K562 (cell line): ENCODE results near the gene DXO. TPM values are rescaled to one million over a fixed set of nuclear protein-coding genes. Genes with fewer than 3 reads are reported as not detected.

ENCODE experiments used
- ARID3A ChIP-seq: IDR thresholded peaks from 2 replicates; pipeline ENCODE4 v1.6.1; 2012; ENCODE audit warnings: low read depth, low read length, improper control_type of control experiment, borderline replicate concordance
- CBX8 ChIP-seq: fragments of 200-600 bp; sonication (generic); IDR thresholded peaks from 2 replicates; pipeline ENCODE4 v1.6.1; 2012; ENCODE audit warnings: borderline replicate concordance, mixed run types, low read depth, mild to moderate bottlenecking, moderate library complexity, mixed read lengths, low read length, control low read depth, inconsistent platforms; ENCODE audit not compliant: poor library complexity, severe bottlenecking; ENCODE audit errors: extremely low read depth
- CHCHD3 ChIP-seq: fragments of 250-450 bp; sonication (Bioruptor Pico); IDR thresholded peaks from 2 replicates; pipeline ENCODE4 v2.1.2; 2022; ENCODE audit warnings: mild to moderate bottlenecking
- GATAD2A ChIP-seq: fragments of 450-650 bp; IDR thresholded peaks from 2 replicates; pipeline ENCODE4 v1.6.1; 2017
- HNRNPUL1 ChIP-seq: fragments of 200-400 bp; formaldehyde crosslinking; IDR thresholded peaks from 2 replicates; pipeline ENCODE4 v1.6.1; 2017; ENCODE audit warnings: low read length
- KLF13 ChIP-seq: fragments of 450-650 bp; IDR thresholded peaks from 2 replicates; pipeline ENCODE4 v1.6.1; 2016; ENCODE audit warnings: missing genetic modification characterization, low read depth, mild to moderate bottlenecking, missing compliant biosample characterization, moderate library complexity, borderline replicate concordance
- MBD2 ChIP-seq: sonication (generic); IDR thresholded peaks from 2 replicates; pipeline ENCODE4 v1.6.1; 2016; ENCODE audit warnings: low read depth, borderline replicate concordance
- MXD1 ChIP-seq: fragments of 250-450 bp; sonication (Bioruptor Pico); IDR thresholded peaks from 2 replicates; pipeline ENCODE4 v1.8.0; 2021; ENCODE audit warnings: borderline replicate concordance, mild to moderate bottlenecking, moderate library complexity; ENCODE audit not compliant: poor library complexity, severe bottlenecking
- PKNOX1 ChIP-seq: fragments of 450-650 bp; IDR thresholded peaks from 2 replicates; pipeline ENCODE4 v1.6.1; 2016
- RBFOX2 ChIP-seq: fragments of 200-400 bp; formaldehyde crosslinking; IDR thresholded peaks from 2 replicates; pipeline ENCODE4 v1.6.1; 2017; ENCODE audit warnings: low read depth, mild to moderate bottlenecking, low read length, moderate library complexity
- SIRT6 ChIP-seq: IDR thresholded peaks from one replicate; pipeline ENCODE4 v1.6.1; 2012; ENCODE audit warnings: low read depth, mild to moderate bottlenecking, control low read depth, inconsistent platforms, low read length, moderate library complexity
- SMAD2 ChIP-seq: fragments of 150-350 bp; IDR thresholded peaks from 2 replicates; pipeline ENCODE4 v1.6.1; 2014; ENCODE audit warnings: low read depth, mild to moderate bottlenecking, low read length
- TAF15 ChIP-seq: fragments of 200-400 bp; formaldehyde crosslinking; IDR thresholded peaks from 2 replicates; pipeline ENCODE4 v1.6.1; 2017; ENCODE audit warnings: mild to moderate bottlenecking, low read depth, low read length, moderate library complexity
- TSC22D4 ChIP-seq: fragments of 450-650 bp; IDR thresholded peaks from 2 replicates; pipeline ENCODE4 v1.6.1; 2016; ENCODE audit warnings: missing genetic modification characterization, missing biosample characterization, control low read depth
- ZFP91 ChIP-seq: sonication (generic); formaldehyde crosslinking; IDR thresholded peaks from 2 replicates; pipeline ENCODE4 v1.8.0; 2022; ENCODE audit warnings: mild to moderate bottlenecking, missing genetic modification reagents
- ZNF347 ChIP-seq: fragments of 450-650 bp; formaldehyde crosslinking; IDR thresholded peaks from 2 replicates; pipeline ENCODE4 v1.4.0; 2020; ENCODE audit warnings: low read depth, mild to moderate bottlenecking, moderate library complexity
- ZSCAN29 ChIP-seq: fragments of 450-650 bp; IDR thresholded peaks from 2 replicates; pipeline ENCODE4 v1.6.1; 2017
- polyA plus RNA-seq, 8 experiments: library from polyadenylated mRNA; depleted of rRNA in 4 of 8; stranded (reverse) in 5 of 8; unstranded in 3 of 8; fragments of >200 nt; fragmentation: Nextera tagmentation in 2 of 8; fragmentation: Illumina TruSeq in 1 of 8; extraction: Ambion mirVana in 2 of 8; extraction: Trizol in 1 of 8; gene quantifications; 2 replicates each; pipeline versions ENCODE4 v1.2.1 to v1.2.3, GENCODE V29; 2011 to 2014; ENCODE audit warnings: inconsistent platforms in 1 of 8, missing spikeins in 1 of 8
- total RNA-seq, 7 experiments: library from RNA; depleted of rRNA in 6 of 7; stranded (reverse); fragments of >200 nt in 6 of 7; fragmentation: Illumina TruSeq in 2 of 7; extraction: Trizol in 2 of 7; gene quantifications; 2 replicates each; pipeline versions ENCODE4 v1.2.1 to v1.2.3, GENCODE V29; 2011 to 2021; ENCODE audit warnings: low replicate concordance in 1 of 7
- TF ChIP-seq, protein P1 (sequence below): sonication (generic); IDR thresholded peaks from 2 replicates; pipeline ENCODE4 v1.6.1; 2016
- TF ChIP-seq, protein P2 (sequence below), 3 experiments: IDR thresholded peaks in 2 of 3; conservative IDR thresholded peaks in 1 of 3; 2 replicates each; pipeline ENCODE4 v1.5.1; 2011 to 2012; ENCODE audit warnings: low read length in 3 of 3, mild to moderate bottlenecking in 3 of 3, control low read depth in 2 of 3, improper control_type of control experiment in 1 of 3, inconsistent platforms in 1 of 3, low read depth in 1 of 3, mixed read lengths in 1 of 3, moderate library complexity in 1 of 3; ENCODE audit not compliant: insufficient read depth in 2 of 3

Gene DXO
- total and polyA plus RNA-seq, 9 of the 15 experiments (the other 6 are each of a cell fraction or from before 2014, with no cell fraction given), result 6.4 to 35.1 (median 19.4) TPM

GRCh38 chr6:31971993-31972708, at the start of gene DXO (continued):
- TF ChIP-seq GATAD2A, result no peak
- peak; percentile 83; the same call in 1 of the 2 replicates for TF ChIP-seq PKNOX1
- TF ChIP-seq CHCHD3 (CRISPR knock-in tag), result peak; percentile 12; the same call in 1 of the 2 replicates
- TF ChIP-seq HNRNPUL1, result no peak
- peak; percentile 80 for TF ChIP-seq ZFP91 (CRISPR knock-in tag)
- TF ChIP-seq MXD1, result no peak
- no peak for TF ChIP-seq CBX8
- TF ChIP-seq ARID3A, result no peak
- TF ChIP-seq, protein P1, sequence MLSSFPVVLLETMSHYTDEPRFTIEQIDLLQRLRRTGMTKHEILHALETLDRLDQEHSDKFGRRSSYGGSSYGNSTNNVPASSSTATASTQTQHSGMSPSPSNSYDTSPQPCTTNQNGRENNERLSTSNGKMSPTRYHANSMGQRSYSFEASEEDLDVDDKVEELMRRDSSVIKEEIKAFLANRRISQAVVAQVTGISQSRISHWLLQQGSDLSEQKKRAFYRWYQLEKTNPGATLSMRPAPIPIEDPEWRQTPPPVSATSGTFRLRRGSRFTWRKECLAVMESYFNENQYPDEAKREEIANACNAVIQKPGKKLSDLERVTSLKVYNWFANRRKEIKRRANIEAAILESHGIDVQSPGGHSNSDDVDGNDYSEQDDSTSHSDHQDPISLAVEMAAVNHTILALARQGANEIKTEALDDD, result no peak
- TF ChIP-seq ZSCAN29, result no peak
- no peak for TF ChIP-seq TAF15
- TF ChIP-seq ZNF347 (CRISPR knock-in tag), result 0 out of 2 replicates have a peak, but pooled peaks have one; percentile 58
- TF ChIP-seq SIRT6, result no peak
- peak; percentile 97 for TF ChIP-seq RBFOX2
- TF ChIP-seq MBD2, result peak; percentile 50
- TF ChIP-seq TSC22D4, result no peak
- TF ChIP-seq SMAD2, result no peak
- peak; percentile 53; the same call in 1 of the 2 replicates for TF ChIP-seq KLF13 (tag)
- TF ChIP-seq, protein P2, sequence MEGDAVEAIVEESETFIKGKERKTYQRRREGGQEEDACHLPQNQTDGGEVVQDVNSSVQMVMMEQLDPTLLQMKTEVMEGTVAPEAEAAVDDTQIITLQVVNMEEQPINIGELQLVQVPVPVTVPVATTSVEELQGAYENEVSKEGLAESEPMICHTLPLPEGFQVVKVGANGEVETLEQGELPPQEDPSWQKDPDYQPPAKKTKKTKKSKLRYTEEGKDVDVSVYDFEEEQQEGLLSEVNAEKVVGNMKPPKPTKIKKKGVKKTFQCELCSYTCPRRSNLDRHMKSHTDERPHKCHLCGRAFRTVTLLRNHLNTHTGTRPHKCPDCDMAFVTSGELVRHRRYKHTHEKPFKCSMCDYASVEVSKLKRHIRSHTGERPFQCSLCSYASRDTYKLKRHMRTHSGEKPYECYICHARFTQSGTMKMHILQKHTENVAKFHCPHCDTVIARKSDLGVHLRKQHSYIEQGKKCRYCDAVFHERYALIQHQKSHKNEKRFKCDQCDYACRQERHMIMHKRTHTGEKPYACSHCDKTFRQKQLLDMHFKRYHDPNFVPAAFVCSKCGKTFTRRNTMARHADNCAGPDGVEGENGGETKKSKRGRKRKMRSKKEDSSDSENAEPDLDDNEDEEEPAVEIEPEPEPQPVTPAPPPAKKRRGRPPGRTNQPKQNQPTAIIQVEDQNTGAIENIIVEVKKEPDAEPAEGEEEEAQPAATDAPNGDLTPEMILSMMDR (IDR thresholded peaks at IDR 0.05 in 2 of 3, conservative IDR thresholded peaks at IDR 0.05 in 1 of 3; ENCODE audit: insufficient read depth in 2 of 3, low read depth in 1 of 3, low read length in 3 of 3), result peak in 1 of 3 experiments; percentile 0; a peak in 1 of 6 replicates
